Stimulated activated memory B cell treated with anti-CD40 and anti-IgM and Interleukin-4, amounts not matched to agents 10 μg/mL and 1 μg/mL and 100 μg/mL, for 72 hours (primary cell): ENCODE data around the gene KRTAP5-2.
"Not testable (repeated sequence)": the region's sequence is repeated elsewhere in the genome, so short reads cannot be mapped to it uniquely, and the experiment has no call there.

Source experiments
- ATAC-seq: fragments of 150-1000 bp; cut with Tn5 transposase; 2 replicates; pipeline ENCODE4 v1.10.0; 2021
- H3K27ac Mint-ChIP-seq: one replicate; pipeline ENCODE4 v1.8.0; 2022; ENCODE audit warnings: mild to moderate bottlenecking, mixed read lengths
- H3K27me3 Mint-ChIP-seq: one replicate; pipeline ENCODE4 v1.8.0; 2022; ENCODE audit warnings: mixed read lengths
- H3K36me3 Mint-ChIP-seq: one replicate; pipeline ENCODE4 v1.8.0; 2022; ENCODE audit warnings: mixed read lengths
- H3K4me1 Mint-ChIP-seq: one replicate; pipeline ENCODE4 v1.8.0; 2022; ENCODE audit warnings: mixed read lengths
- H3K4me3 Mint-ChIP-seq: one replicate; pipeline ENCODE4 v1.8.0; 2022; ENCODE audit warnings: mild to moderate bottlenecking, moderate library complexity, mixed read lengths
- H3K9me3 Mint-ChIP-seq: one replicate; pipeline ENCODE4 v1.8.0; 2022; ENCODE audit warnings: mixed read lengths

KRTAP5-2 gene, protein sequence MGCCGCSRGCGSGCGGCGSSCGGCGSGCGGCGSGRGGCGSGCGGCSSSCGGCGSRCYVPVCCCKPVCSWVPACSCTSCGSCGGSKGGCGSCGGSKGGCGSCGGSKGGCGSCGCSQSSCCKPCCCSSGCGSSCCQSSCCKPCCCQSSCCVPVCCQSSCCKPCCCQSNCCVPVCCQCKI

DNA sequence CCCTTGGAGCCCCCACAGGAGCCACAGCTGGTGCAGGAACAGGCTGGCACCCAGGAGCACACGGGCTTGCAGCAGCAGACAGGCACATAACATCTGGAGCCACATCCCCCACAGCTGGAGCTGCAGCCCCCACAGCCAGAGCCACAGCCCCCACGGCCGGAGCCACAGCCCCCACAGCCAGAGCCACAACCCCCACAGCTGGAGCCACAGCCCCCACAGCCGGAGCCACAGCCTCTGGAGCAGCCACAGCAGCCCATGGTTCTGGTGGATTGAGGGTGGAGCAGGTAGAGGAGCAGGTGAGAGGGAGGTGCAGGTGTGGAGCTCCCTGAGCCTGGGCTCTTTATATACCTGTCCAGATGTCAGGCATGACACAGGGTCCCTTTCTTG lies at the start of gene KRTAP5-2:
Gene KRTAP5-2, minus strand, starts transcription at position 301 of the 387 bp plus-strand sequence. Its CDS starts 44 bp downstream, at position 257.
- no peaks in the 10 kb centered on the region for H3K9me3 Mint-ChIP-seq
- no peak within 1 kb of the TSS for H3K27ac Mint-ChIP-seq
- peaks cover 20% of the 10 kb centered on the region for H3K27me3 Mint-ChIP-seq
- peaks cover 33% of the 10 kb centered on the region for H3K4me1 Mint-ChIP-seq
- no peak within 1 kb of the TSS for H3K4me3 Mint-ChIP-seq
- H3K36me3 Mint-ChIP-seq, result peaks cover 6% of the 10 kb centered on the region
- ATAC-seq, result no peak

DNA sequence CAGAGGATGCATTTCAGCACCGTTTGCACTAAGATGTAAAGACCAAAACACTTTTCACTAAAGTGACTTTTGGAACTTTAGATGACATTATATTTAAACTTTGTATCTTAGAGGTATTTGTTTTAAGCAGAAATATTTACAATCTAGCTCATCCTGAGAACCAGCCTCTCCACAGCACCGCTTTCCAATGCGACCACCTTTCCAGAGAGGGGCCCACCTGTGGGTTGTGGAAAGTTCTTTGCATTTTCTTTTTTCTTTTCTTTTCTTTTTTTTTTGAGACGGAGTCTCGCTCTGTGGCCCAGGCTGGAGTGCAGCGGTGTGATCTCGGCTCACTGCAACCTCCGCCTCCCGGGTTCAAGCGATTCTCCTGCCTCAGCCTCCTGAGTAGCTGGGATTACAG lies 48.4 kb upstream of the KRTAP5-2 start:
- ATAC-seq, H3K4me3 Mint-ChIP-seq, H3K27ac Mint-ChIP-seq, H3K36me3 Mint-ChIP-seq, H3K9me3 Mint-ChIP-seq, H3K4me1 Mint-ChIP-seq: not testable (repeated sequence)
- H3K27me3 Mint-ChIP-seq, result peaks cover 61% of the 10 kb centered on the region

DNA sequence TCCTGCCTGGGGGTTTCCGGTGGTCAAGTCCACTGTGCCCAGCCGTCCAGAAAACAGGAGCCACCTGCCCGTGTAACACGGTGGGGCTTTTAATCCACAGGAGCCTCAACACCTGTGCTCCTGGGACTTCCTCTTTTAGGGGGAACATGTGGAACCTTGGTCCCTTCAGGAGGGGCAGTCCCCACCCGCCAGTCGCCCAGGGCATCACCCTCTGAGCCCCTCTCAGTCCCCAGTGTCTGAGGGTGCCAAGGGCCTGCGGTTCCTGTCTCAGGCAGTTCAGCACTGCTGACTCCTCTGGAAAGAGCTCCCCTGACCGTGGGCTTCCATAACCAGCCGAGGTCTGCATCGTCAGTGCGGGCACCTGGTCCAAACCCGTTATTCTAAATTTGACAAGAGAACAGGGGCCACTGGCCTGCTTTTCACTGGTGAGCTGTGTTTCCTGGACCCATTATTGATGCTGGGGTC lies 47.3 kb upstream of the KRTAP5-2 start:
- H3K4me1 Mint-ChIP-seq, result no peaks in the 10 kb centered on the region
- H3K27me3 Mint-ChIP-seq, result peaks cover 62% of the 10 kb centered on the region
- no peak overlapping the region for H3K27ac Mint-ChIP-seq
- no peak for ATAC-seq
- no peaks in the 10 kb centered on the region for H3K9me3 Mint-ChIP-seq
- H3K36me3 Mint-ChIP-seq, result no peaks in the 10 kb centered on the region
- no peak overlapping the region for H3K4me3 Mint-ChIP-seq

DNA sequence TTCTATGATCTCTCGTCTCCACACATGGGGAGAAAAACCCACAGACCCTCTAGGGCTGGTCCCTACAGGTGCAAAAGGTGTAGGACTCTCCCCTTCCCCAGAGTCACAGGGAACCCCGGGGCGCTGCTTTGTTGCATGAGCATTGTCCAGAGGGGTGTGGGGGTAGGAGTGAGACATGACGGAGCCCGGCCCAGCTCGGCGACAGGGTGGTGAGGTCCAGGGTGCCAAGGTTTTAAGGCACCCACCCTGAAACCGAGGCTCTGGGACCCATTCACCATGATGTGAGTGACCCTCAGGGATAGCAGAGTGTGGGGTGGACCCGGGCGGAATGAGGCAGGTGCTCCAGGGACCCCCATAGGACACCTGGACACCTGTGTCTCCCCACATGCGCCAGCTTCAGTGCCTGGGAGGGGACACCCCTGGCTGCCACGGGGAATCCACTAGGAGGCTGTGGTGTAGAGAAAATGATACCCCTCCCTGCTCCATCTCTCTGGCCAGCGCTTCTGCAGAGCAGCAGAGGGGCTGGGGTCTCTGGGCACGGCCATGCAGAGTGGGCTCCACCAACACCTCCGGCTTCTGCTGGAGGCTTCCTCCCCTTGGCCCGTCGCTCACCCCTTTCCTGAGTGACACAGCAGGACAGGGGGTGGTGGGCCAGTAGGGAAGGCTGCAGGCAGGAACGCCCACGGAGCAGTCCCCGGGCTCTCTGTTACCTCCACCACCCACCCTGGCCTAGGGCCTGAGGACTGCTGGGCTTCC lies 46.7 kb upstream of the KRTAP5-2 start:
- Mint-ChIP-seq H3K9me3 (no peaks in the 10 kb centered on the region), H3K27ac (no peak overlapping the region), H3K27me3 (peaks cover 68% of the 10 kb centered on the region), H3K4me1 (no peaks in the 10 kb centered on the region), H3K36me3 (no peaks in the 10 kb centered on the region), H3K4me3 (no peak overlapping the region)
- peak; percentile 21 for ATAC-seq

DNA sequence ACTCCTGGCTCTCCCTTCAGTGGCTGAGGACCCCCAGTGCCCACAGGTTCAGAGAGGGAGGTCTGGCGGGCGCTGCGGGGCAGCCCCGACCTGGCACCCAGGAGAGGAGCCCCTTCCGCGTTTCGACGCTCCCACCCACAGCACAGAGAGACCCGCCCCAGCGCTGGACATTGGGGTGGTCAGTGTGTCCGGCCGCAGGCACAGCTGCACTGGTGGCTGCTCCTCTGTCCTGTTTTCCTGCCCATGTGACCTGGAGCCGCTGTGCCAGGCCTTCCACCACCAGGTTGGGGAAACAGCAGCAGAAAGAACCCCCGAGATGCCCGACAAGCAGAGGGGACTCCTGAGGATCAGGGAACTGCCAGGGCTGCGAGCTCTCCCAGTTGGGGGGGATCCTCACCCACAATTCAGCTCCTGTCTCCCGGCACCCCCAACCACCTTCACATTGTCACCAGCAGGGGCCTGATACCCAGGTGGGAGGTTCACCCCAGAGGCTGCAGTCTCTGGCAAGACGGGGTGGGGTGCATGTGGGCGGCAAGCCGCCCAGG lies 45.1 kb upstream of the KRTAP5-2 start:
- H3K4me3 Mint-ChIP-seq, result no peak overlapping the region
- H3K4me1 Mint-ChIP-seq, result no peaks in the 10 kb centered on the region
- no peaks in the 10 kb centered on the region for H3K9me3 Mint-ChIP-seq
- H3K36me3 Mint-ChIP-seq, result no peaks in the 10 kb centered on the region
- no peak for ATAC-seq
- H3K27me3 Mint-ChIP-seq, result peaks cover 84% of the 10 kb centered on the region
- no peak overlapping the region for H3K27ac Mint-ChIP-seq

DNA sequence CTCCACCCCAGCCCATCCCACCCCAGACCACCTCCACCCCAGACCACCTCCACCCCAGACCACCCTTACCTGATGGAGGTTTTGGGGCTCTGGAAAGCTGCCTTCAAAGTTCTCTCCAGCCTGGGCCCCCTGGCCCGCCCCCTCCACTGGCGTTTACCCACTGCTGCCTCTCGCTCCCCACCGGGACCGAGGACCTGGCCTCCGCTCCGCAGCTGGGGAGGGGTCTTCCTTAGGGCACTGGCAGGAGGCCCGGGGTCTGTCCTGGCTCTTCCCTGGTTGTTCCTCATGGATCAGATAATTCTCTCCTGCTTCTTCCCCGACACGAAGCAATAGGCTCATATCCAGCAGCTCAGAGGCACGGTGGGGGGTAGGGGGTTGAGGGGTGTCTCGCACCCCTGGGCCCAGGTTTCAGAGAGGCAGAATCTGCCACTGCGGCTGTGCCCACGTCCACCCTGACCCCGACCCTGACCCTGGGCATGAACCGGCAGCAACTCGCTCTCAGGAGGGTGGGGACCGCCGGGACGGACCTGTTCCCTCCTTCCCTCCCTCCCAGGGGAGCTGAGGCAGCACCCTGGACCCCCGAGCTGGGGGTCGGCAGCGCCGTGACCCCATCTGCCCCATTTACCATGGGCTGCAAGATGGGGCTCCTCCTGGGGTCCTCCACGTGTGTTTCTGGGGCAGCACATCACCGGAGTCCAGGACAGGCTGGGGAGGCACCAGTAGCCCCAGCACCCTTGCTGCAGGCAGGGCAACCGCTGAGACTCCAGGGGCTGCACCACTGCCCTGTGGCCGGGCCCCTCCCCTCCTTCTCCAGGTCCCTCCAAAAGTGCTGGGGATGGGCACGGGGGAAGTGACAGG lies 44.4 kb upstream of the KRTAP5-2 start:
- Mint-ChIP-seq H3K36me3 (no peaks in the 10 kb centered on the region), H3K27me3 (peaks cover 84% of the 10 kb centered on the region), H3K27ac (no peak overlapping the region), H3K9me3 (no peaks in the 10 kb centered on the region), H3K4me1 (no peaks in the 10 kb centered on the region), H3K4me3 (no peak overlapping the region)
- ATAC-seq, result peak; percentile 44

DNA sequence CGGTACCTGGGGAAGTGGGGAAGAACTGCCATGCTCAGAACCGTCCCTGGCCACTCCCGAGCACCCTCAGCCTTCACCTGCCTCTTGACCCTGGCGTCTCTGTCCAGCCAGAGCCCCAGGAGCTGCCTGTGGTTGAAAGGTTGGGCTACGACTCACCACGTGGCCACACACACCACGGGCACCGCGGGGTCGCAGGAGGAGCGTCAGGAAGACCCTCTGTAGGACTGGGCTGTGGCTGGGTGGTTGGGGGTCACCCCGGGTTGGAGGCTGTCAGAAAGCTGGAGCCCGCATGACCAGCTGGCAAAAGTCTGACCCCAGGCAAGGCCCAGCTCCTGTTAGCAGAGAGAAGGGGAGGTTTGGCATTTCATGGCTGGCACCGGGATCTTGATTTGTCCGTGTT lies 43.0 kb upstream of the KRTAP5-2 start:
- H3K27me3 Mint-ChIP-seq, result peaks cover 82% of the 10 kb centered on the region
- no peak overlapping the region for H3K4me3 Mint-ChIP-seq
- H3K27ac Mint-ChIP-seq, result no peak overlapping the region
- ATAC-seq, result no peak
- H3K36me3 Mint-ChIP-seq, result no peaks in the 10 kb centered on the region
- no peaks in the 10 kb centered on the region for H3K4me1 Mint-ChIP-seq
- H3K9me3 Mint-ChIP-seq, result no peaks in the 10 kb centered on the region

DNA sequence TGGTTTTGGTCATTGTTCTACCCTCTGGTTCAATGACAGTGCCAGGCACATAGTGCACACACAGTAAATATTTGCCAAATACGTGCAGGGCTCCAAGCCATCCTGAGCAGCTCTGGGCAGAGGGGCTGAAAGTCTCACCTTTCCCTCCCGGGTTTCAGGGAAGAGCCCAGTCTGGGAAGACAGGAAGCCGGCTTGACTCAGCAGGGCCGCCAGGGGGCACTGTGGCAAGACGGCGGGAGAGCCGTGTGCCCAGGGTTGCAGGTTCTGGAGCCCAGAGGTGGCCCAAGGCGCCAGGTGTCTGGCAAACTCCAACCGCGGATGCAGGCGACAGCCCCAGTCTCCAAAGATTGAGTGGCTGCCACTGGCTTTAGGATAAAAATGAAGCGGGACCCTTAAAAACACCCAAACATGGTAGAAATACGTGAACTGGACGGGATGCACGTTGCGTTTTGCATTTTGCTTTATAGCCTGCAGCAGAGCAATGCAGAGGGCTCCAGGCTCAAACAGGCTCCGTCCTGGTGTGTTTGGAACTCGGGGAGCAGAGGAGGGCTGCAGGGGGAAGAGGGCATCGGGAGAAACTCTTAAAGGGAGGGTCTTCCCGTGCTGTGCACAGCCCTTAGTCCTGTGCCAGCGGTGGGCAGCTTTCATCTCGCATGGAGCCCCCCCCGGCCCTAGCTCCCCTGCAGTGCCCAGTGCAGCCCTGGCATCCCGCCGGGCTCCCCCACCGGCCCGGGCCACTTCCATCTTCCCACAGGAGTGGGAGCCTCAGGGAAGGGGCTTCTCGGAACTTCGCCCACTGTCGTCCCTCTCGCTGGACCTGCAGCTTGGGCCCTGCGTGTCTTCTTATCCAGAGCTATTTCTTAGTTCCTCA lies 42.2 kb upstream of the KRTAP5-2 start:
- H3K4me3 Mint-ChIP-seq, result no peak overlapping the region
- H3K27ac Mint-ChIP-seq, result no peak overlapping the region
- no peaks in the 10 kb centered on the region for H3K36me3 Mint-ChIP-seq
- no peaks in the 10 kb centered on the region for H3K4me1 Mint-ChIP-seq
- no peak for ATAC-seq
- H3K9me3 Mint-ChIP-seq, result no peaks in the 10 kb centered on the region
- peaks cover 85% of the 10 kb centered on the region for H3K27me3 Mint-ChIP-seq

DNA sequence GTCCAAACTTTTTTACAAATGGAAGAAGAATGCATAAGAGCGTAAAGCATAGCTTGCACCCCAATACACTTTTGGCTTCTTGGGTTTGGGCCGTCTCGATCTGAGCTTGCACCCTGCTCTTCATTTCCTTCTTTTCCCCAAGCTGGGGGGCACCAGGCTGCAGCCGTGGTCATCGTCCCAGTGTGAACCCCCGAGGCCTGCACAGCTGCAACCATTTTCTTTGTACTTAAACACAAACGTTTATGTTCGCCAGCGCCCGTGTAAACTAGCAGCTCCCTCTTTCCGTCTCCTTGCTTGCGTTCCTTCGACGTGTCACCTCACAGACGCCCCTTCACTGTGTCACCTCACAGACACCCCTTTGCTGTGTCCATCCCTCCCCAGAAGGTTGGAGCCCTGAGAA lies 41.6 kb upstream of the KRTAP5-2 start:
- H3K4me1 Mint-ChIP-seq, result no peaks in the 10 kb centered on the region
- no peak overlapping the region for H3K27ac Mint-ChIP-seq
- H3K27me3 Mint-ChIP-seq, result peaks cover 85% of the 10 kb centered on the region
- ATAC-seq, result no peak
- no peaks in the 10 kb centered on the region for H3K36me3 Mint-ChIP-seq
- H3K9me3 Mint-ChIP-seq, result no peaks in the 10 kb centered on the region
- H3K4me3 Mint-ChIP-seq, result no peak overlapping the region

DNA sequence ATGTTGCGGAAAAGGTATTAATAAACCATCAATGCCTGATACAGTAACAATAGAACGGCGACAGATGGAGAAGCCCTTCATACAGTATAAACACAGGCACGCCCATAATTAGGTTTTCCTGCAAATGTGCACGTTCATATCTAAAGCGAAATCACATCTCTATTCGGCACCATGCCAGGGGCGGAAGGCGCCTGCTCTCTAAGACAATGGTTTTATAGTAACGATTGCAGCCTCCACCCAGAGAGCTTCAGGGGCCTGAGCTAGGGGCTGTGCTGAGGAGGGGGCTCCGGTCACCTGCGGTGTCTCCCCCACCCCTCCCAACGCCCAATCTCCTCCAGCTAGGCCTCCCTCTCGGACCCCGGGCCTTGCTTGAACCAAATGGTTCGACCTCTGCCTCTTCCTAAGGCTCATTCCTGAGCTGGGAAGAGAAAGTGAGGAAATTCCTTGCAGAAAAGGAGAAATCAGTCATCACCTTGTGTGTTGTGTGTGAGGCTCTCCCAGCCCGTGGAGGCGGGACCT lies 41.1 kb upstream of the KRTAP5-2 start:
- Mint-ChIP-seq H3K4me3 (no peak overlapping the region), H3K27ac (no peak overlapping the region), H3K36me3 (no peaks in the 10 kb centered on the region), H3K27me3 (peaks cover 85% of the 10 kb centered on the region), H3K9me3 (no peaks in the 10 kb centered on the region), H3K4me1 (no peaks in the 10 kb centered on the region)
- ATAC-seq, result no peak

DNA sequence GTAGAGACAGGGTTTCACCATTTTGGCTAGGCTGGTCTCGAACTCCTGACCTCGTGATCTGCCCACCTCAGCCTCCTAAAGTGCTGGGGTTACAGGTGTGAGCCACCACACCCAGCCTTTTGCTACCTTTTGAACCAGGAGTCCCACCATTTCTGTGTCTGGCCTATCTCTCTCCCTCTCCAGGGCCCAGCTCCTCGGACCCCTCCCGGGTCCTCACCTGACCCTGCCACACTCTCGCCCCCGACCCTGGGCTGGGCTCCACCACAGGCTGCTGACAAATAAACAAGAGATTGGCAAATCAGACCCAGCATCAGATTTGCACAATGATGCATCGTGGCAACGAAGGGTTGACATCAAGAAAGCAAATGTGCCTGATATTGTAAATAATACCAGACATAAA lies 40.2 kb upstream of the KRTAP5-2 start:
- H3K4me1 Mint-ChIP-seq, result no peaks in the 10 kb centered on the region
- H3K4me3 Mint-ChIP-seq, result no peak overlapping the region
- no peak for ATAC-seq
- no peak overlapping the region for H3K27ac Mint-ChIP-seq
- H3K27me3 Mint-ChIP-seq, result peaks cover 85% of the 10 kb centered on the region
- H3K9me3 Mint-ChIP-seq, result no peaks in the 10 kb centered on the region
- H3K36me3 Mint-ChIP-seq, result no peaks in the 10 kb centered on the region

DNA sequence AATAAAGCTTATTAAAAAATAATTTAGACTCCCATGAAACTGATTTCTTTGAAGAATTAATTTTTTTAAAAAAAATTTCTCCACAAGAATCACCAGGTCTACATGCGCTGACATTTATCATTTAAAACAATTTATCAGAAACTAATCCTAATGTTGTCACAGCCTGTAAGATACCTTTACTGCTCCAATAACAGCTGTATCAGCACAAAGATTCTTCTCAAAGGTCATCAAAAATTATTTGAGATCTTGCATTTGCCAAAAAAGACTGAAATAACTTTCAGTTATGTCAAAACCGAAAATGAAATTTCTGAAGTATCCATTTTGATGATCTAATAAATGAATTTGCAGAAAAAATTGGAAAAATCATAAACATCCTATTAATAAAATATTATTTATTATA lies 39.5 kb upstream of the KRTAP5-2 start:
- no peak for ATAC-seq
- no peaks in the 10 kb centered on the region for H3K4me1 Mint-ChIP-seq
- H3K36me3 Mint-ChIP-seq, result no peaks in the 10 kb centered on the region
- H3K27me3 Mint-ChIP-seq, result peaks cover 85% of the 10 kb centered on the region
- H3K4me3 Mint-ChIP-seq, result no peak overlapping the region
- no peaks in the 10 kb centered on the region for H3K9me3 Mint-ChIP-seq
- H3K27ac Mint-ChIP-seq, result no peak overlapping the region

DNA sequence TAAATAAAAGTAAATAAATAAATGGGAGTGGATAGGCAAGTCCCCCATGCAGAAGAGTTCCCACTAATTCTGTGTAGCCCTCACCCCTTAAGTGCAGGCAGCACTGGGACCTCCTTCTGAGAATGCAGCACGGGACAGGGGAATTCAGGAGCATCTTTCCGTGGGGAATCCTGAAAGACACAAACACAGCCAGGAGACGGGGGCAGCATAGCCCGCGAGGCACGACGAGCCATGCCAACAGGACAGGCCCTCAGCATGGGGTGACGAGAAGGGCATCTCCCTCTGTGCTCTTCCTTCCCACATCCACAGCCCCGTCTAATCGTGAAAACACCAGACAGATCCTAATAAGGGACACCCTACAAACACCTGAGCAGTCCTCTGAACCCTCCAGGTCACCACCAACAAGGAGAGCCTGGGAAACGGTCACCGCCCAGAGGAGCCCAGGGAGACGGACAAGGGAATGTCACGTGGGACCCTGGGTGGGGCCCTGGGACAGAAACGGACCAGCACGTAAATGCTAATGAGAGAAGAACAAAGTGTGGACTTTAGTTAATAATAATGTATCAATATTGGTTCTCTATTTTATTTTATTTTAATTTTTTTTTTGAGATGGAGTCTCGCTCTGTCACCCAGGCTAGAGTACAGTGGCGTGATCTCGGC lies 38.3 kb upstream of the KRTAP5-2 start:
- Mint-ChIP-seq H3K27ac (no peak overlapping the region), H3K9me3 (no peaks in the 10 kb centered on the region), H3K4me3 (no peak overlapping the region), H3K4me1 (no peaks in the 10 kb centered on the region), H3K27me3 (peaks cover 85% of the 10 kb centered on the region), H3K36me3 (no peaks in the 10 kb centered on the region)
- no peak for ATAC-seq

DNA sequence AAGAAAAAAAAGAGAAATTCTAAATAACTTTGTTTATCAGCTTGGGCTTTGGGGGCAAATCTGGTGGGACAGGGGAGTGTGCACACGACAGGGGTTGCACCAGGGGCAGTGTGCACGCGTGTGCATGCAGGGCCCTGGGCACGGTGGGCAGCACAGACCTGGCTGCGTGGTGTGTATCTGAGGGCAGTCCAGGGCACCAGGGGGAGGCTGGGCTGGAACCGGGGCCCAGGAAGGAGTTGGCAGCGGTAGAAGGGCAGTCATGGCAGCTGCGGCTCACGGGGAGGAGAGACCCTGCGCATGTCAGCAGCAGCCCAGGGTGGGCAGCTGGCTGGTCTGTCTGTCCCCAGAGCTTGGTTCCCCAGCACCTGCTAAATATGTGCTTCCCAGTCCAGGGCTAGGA lies 35.8 kb upstream of the KRTAP5-2 start:
- Mint-ChIP-seq H3K27me3 (peaks cover 76% of the 10 kb centered on the region), H3K4me3 (no peak overlapping the region), H3K9me3 (no peaks in the 10 kb centered on the region), H3K4me1 (peaks cover 5% of the 10 kb centered on the region), H3K27ac (no peak overlapping the region), H3K36me3 (no peaks in the 10 kb centered on the region)
- ATAC-seq, result no peak
